HS-27A (cell line): Measurements from ENCODE around the gene SLC35B3.
"Not testable (repeated sequence)": the region's sequence is repeated elsewhere in the genome, so short reads cannot be mapped to it uniquely, and the experiment has no call there.

Experiments
- DNase-seq: peaks from one replicate; pipeline ENCODE4 v3.0.0-alpha.2; 2012; ENCODE audit warnings: low read depth, missing footprints

The SLC35B3 gene

DNA sequence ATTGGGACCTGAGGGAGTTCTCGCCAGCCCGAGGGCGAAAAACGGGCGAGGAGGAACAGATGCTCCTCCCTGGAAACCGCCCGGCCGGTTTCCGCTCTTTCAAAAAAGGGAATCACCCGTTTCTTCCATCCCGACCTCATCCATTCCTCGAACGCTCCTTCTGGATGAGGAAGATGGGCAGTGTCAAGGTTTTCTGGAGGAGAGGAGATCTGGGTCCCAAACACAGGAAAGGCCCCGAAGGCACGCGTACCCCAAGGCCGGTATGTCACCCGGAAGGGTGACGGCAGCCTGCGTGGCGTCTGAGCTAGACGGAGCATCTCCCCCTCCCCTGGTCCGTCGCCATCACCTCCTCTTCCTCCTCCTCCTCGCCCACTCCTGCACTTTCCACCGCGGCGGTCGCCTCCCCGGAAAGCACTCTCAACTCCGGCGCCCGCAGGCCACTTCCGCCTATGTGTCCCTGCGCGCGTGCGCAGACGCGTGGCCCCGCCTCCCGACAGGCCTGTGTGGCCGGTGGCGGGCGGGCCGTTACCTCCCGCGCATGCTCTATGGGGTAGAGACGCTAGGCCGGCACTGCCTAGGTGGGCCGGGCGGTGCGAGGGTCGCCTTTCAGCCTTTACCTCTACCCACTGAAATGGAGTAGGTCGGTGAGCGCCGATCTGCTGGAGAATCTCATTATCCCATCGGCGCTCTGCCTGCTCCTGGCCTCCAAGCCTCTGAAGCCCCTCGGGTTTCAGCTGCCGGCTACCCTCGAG is at the start of gene SLC35B3:
SLC35B3 (minus strand) TSS at position 453 of the 752 bp plus-strand sequence.
- DNase-seq, result peak; percentile 46

DNA sequence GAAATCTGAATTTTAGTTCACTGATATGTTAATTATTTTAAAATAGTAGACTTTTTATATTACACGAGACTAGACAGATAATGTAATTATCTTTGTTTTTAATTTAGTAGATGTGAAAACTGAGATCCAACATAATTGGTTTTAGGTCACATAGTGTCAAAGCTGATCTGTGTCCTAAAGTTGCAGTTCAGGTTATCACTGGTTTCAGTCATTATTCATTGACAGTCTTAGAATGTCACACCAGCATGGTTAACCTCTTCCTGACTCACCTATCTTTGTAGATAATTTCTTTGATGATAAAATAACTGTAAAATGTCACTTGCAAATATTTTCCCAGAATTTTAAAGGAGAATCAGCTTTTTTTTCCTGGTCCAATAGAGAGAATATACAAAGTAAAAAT is 48.3 kb upstream of the SLC35B3 start:
- DNase-seq, result no peak

GRCh38 chr6:8481727-8482126 is 46.4 kb upstream of the SLC35B3 start:
- no peak for DNase-seq

DNA sequence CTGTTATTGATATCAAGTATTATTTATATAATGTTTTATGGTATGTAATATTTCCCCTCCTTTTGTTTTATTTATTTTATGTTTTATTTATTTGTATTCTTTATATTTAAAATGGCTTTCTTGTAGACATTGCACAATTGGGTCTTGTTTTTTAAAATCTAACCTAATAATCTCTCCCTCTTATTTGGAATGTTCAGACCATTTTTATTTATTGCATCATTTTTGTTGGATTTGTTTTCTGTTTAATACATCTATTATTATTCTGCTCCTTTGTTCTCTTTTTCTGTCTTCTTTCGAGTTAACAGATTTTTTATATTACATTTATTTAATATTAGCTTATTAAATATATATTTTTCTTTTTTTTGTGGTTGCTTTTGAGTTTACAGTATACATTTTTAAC is 43.1 kb upstream of the SLC35B3 start:
- DNase-seq, result no peak

- DNase-seq, result no peak
These were observed 41.3 kb upstream of the SLC35B3 start for GRCh38 chr6:8476656-8477055.

DNA sequence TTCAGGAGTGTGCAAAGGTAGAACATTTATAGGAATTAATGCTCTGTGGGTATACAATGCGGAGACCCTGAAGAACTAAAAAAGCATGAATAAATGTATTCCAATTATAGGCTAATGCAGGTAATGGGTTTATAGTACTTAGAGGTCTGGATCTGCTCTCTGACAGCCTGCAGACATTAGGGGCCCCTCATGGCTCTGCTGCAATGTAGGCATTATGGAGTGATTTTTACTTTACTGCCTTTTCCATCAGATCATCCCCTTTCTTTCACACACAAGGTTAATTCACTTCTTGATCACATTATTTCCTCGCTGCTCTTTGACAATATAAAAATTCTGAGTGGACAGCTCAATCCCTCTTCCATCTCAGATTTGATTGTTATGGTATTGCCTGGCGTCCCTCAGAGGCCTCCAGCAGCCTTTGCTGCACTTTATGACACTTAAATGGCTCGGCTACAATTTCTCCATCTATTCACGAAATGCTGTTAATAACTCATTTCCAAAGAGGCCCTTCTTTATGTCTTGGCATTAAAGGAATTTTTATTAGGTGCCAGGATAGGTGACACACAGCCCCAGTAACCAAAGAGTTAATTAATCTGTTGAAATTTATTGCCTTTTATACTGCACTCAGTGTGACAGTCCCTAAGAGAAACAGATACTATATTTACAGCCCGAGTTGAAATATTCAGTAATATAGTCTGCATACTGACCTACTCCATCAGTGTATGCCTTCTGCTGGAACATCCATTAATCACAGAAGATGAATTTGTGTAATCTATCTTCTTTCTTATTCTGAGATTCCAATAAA is 33.4 kb upstream of the SLC35B3 start:
- no peak for DNase-seq

- DNase-seq, result no peak
These were observed 27.3 kb upstream of the SLC35B3 start for GRCh38 chr6:8462694-8463093.

DNA sequence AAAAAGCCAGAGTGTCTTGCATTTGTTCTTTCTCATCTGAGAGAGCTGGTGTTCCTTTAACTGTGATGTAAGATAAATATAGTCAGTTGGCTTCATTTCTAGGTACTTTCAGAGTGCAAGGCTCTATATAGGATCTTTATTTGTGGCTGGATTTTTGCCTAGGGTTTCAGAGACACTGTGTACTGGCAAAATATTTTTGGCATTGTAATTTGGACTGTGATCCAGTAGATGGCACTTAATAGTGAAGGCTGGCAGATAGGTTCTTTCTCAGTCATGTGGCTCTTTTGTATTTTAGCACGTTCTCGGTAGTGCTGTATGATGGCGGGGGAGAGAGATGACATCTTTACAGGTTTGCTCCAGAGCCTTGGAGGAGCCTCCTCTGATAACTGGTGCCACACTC is 26.8 kb upstream of the SLC35B3 start:
- DNase-seq, result no peak

DNA sequence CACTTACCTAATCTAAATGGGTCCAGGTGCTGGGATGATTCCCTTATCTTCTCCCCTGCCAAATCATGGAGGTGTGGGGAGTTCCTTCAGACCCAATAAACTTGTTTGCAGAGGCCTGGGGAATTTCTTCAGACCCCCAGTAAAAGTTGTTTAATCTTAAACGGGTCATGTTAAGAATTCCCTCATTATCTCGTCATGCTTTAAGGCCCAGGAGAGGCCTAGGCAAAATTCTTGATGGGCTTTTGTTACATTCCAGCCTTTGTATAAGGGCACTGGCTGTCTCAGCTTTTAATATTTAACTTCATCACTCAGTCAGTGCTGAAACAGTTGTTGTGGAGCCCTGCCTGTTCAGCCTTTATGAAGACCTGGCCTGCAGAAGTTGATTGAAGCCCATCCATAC is 11.0 kb upstream of the SLC35B3 start:
- no peak for DNase-seq

DNA sequence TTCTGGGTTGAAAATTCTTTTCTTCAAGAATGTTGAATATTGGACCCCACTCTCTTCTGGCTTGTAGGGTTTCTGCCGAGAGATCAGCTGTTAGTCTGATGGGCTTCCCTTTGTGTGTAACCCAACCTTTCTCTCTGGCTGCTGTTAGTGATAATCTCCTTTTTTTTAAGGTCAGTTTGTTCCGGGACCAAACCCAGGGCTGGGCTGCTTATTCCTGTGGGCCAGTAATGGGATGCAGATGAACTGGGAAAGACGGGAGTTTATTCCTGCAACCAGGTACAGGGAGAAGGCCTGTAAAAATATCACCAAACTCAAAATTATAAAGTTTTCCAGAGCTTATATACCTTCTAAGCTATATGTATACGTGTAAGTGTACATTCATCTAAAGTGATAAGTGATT is 10.6 kb upstream of the SLC35B3 start:
- DNase-seq, result not testable (repeated sequence)

DNA sequence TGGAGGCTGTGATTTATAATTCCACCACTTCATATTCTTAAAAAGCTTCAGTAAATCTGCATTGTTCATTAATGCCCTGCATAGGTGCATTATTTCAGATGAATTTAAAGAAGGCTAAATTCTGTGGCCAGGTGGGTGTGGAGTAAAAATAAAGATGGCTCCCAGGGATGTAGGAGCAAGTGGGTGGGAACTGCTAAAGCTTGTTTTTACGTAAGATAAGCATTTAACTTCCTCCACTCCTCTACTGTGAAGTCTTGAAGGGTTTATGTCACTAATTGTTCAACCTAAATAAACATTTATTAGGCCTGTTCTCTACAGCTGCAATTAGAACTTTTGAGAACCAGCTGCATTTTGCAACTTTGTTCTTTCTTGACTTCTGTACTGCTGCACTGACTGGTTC is 6.8 kb upstream of the SLC35B3 start:
- DNase-seq, result no peak

DNA sequence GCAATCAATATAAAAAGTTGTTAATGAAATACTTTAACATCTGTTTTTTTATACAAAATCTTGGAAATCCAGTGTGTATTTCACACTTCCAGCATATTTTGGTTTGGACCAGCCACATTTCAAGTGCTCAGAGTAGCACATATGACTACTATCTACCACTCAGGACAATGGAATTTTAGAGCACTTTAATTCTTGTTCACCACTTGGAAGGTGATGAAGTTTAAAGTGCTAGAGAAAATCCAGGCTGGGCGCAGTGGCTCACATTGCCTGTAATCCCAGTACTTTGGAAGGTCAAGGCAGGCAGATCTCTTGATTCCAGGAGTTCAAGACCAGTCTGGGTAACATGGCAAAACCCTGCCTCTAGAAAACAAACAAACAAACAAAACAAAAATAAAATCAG is 6.1 kb upstream of the SLC35B3 start:
- DNase-seq, result no peak

DNA sequence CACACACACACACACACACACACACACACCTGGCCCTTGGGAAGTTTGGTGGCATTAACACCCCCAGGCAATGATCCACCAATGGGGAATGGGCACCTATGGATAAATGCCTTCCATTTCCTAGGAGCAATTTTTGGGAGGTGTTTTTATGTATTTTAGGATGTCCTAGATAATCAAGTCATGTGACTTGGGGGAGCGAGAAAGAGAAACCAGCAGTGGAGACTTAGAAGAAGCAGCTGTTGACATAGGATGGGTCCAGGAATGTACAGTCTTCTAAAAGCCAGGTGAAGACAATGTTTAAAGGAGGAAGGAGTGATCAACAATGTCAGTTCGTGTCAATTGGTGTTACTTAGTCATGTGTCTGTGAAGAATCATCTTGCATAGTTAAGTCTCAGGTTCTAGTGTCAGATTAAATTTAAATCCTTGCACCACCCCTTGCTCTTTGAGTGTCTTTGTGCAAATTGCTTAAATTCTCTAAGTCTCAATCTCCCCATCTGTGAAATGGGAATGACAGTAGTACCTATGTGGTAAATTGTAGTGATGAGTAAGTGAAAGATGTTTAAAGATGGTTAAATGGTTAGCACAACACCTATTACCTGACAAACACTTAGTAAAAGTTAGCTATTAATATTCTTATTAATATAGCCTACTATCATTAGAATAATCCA is 4.4 kb upstream of the SLC35B3 start:
- DNase-seq, result no peak

- DNase-seq, result no peak
These were observed 2.5 kb upstream of the SLC35B3 start for GRCh38 chr6:8437813-8438212.

GRCh38 chr6:8436966-8437365 is 1.6 kb upstream of the SLC35B3 start:
- no peak for DNase-seq

- no peak for DNase-seq
These were observed 462 bp upstream of the SLC35B3 start for GRCh38 chr6:8435845-8436168.

GRCh38 chr6:8434727-8435092 is 635 bp downstream of the SLC35B3 start:
- no peak for DNase-seq

- DNase-seq, result no peak
These were observed 2.7 kb downstream of the SLC35B3 start for GRCh38 chr6:8432614-8433013.

DNA sequence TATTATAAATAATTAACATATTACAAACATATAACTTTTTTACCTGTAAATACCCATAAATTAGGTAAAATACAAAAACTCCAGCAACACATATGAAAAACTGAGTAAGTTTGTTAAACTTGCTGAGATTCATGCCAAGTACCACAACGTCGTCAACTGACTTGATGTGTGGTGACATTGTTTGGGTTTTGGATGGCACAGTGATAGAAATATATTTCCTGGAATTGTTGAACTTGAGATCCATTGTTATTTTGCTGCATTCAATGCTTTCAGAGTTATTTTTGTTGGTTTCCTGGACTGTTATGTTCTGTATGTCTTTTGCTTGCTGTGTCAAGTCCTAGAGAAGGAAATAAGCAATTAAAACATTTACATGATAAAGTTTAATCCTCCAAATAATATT is 5.5 kb downstream of the SLC35B3 start:
- DNase-seq, result no peak

- DNase-seq, result not testable (repeated sequence)
These were observed 8.8 kb downstream of the SLC35B3 start for GRCh38 chr6:8426544-8426943.

DNA sequence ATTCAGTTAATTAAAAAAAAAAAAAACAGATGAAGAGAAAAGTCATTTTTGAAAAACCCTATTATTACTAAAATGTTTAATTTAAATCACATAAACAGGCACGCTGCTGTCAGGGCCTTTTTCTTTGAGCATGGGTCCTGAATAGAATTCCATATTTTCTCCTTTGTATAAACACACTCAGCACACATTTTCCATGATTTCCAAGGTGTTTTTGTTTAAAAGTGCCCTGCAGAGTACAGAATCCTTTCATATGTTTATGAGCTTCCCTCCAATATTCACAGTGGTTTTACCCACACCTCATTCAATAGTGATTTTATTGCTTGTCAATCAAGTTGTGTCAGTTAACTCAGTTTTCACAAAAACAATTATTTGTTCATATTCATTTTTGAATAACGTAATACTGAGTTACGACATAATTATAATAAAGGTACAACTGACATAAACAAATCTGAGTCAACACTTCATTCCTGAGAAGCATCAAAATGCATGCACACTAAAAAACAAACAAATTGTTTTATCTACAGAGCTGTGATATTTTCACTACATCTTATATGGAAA is 15.2 kb downstream of the SLC35B3 start:
- no peak for DNase-seq

DNA sequence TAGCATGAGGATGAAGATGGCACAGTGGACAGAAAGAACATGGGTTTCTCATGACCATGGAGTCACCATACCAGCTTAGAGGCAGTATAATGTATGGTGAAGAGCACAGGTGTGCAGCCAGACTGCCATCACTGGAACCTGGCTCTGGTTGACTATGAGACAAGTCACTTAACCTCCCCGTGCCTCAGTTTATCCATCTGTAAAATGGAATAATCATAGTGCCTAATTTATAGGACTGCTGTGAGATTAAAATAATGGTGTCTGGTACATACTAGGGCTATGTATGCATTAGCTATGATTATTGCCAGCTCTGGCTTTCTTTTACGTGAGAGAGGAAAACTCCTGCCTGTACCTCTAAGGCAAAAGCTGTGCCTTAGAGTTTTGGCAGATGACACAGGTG is 19.4 kb downstream of the SLC35B3 start:
- no peak for DNase-seq

DNA sequence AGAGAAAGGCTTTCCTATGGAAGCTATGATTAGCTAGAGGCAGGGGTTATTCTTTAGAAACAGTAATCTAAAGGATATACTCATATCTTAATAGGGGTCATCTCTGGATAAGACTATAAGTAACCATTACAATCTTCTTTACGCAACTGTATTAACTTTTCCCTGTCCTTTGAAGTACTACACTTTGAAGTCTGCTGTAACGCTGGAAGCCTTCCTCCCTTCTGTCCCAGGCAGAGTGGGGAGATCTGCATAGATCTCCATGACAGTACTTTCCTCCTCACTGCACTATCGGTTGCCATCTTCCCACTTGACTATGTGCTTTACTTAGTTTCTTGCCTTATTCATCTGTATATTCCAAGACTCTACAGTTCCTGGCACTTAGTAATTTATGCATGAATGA is 20.1 kb downstream of the SLC35B3 start:
- DNase-seq, result no peak
